ENCODE data around the gene TMEM8B.

The TMEM8B gene

GRCh38 chr9:35826071-35826701, 2.8 kb upstream of the TMEM8B start:
- Histone ChIP-seq H3K4me1 (ENCODE audit: control insufficient read depth, low read length) (peaks cover 19% of the 10 kb centered on the region), H3K9me2 (replicated peaks; ENCODE audit: control insufficient read depth, low read length) (no peaks in the 10 kb centered on the region), H3K4me2 (ENCODE audit: low read length) (peak overlapping the region; percentile 42; the same call in 1 of the 2 replicates), H3K27ac (ENCODE audit: low read depth, low read length) (no peak overlapping the region), H3K79me2 (ENCODE audit: control insufficient read depth, low read length) (no peaks in the 10 kb centered on the region), H3K36me3 (ENCODE audit: control insufficient read depth, low read length) (no peaks in the 10 kb centered on the region), H3K4me3 (ENCODE audit: low read length) (no peak overlapping the region), H3K27me3 (ENCODE audit: control insufficient read depth, low read length) (peaks cover 9% of the 10 kb centered on the region; the same call in 1 of the 2 replicates), H3K9me3 (ENCODE audit: control insufficient read depth, insufficient read depth, low read length) (no peaks in the 10 kb centered on the region), H3F3A (ENCODE audit: control insufficient read depth, insufficient read depth) (no peaks in the 10 kb centered on the region), H4K20me1 (ENCODE audit: control insufficient read depth, insufficient read depth, low read depth, low read length) (no peaks in the 10 kb centered on the region)
- TF ChIP-seq EZH2phosphoT487 (IDR thresholded peaks at IDR 0.05; ENCODE audit: borderline replicate concordance, low read length) (no peak), CTCF (IDR thresholded peaks at IDR 0.05; ENCODE audit: low read depth, low read length, poor library complexity, severe bottlenecking) (peak; percentile 95)

DNA sequence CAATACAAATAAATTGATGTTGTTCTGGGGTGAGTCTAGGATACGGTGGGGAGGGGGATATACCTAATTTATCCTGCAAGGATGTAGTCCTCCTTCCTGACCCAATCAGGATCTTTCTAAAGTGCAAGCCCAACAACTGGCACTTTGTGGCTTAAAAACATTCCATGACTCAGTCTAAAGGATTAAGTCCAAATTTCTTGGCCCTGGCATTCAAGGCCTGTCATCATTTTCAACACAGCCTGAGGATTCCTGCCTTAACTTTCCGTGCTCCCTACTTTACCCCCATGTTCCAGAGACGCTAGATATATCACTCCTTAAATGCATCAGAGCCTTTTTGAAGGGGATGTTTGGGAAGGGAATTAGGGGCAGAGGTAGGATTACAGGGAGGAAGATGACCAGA, 1.5 kb upstream of the TMEM8B start:
- no peaks in the 10 kb centered on the region for H3K9me2 ChIP-seq (replicated peaks; ENCODE audit: control insufficient read depth, low read length)
- no peaks in the 10 kb centered on the region for H3K36me3 ChIP-seq (ENCODE audit: control insufficient read depth, low read length)
- H3K27ac ChIP-seq (ENCODE audit: low read depth, low read length), result no peak overlapping the region
- H3K27me3 ChIP-seq (ENCODE audit: control insufficient read depth, low read length), result peaks cover 9% of the 10 kb centered on the region; the same call in 1 of the 2 replicates
- H3K4me2 ChIP-seq (ENCODE audit: low read length), result no peak overlapping the region
- H3K4me1 ChIP-seq (ENCODE audit: control insufficient read depth, low read length), result peaks cover 19% of the 10 kb centered on the region
- no peaks in the 10 kb centered on the region for H3F3A ChIP-seq (ENCODE audit: control insufficient read depth, insufficient read depth)
- H4K20me1 ChIP-seq (ENCODE audit: control insufficient read depth, insufficient read depth, low read depth, low read length), result no peaks in the 10 kb centered on the region
- H3K79me2 ChIP-seq (ENCODE audit: control insufficient read depth, low read length), result no peaks in the 10 kb centered on the region
- H3K4me3 ChIP-seq (ENCODE audit: low read length), result no peak overlapping the region
- H3K9me3 ChIP-seq (ENCODE audit: control insufficient read depth, insufficient read depth, low read length), result no peaks in the 10 kb centered on the region
- TF ChIP-seq CTCF (IDR thresholded peaks at IDR 0.05; ENCODE audit: low read depth, low read length, poor library complexity, severe bottlenecking) (no peak), EZH2phosphoT487 (IDR thresholded peaks at IDR 0.05; ENCODE audit: borderline replicate concordance, low read length) (no peak)

DNA sequence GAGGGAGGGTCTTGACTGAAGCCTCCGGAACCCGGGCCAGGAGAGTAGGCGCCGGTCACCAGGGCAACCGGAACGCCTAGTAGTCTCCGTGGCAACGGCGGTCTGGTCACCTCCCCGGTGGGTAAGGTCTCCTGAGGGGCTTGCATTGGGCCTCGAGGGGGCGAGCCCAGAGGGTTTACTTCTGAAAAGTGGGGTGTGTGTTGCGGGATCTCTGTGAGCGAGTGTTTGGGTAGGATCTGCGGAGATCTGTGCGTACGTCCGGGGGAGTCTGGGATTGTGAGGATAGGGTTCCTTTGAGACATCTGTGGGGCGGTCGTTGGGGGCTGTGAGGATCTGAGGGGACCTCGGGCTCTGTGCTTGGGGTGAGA, 328 bp upstream of the TMEM8B start, which contains the start of gene FAM221B:
Gene FAM221B (minus strand): TSS at position 17 of the 368 bp plus-strand sequence. CDS start 2,571 bp downstream, outside the sequence.
- no peak within 1 kb of the TSS for H3K27ac ChIP-seq (ENCODE audit: low read depth, low read length)

More for the DNA sequence above, 328 bp upstream of the TMEM8B start, which contains the start of gene FAM221B:
- Histone ChIP-seq H3K4me3 (ENCODE audit: low read length) (peak within 1 kb of the TSS; percentile 74), H3K9me2 (replicated peaks; ENCODE audit: control insufficient read depth, low read length) (no peaks in the 10 kb centered on the region), H3K79me2 (ENCODE audit: control insufficient read depth, low read length) (no peaks in the 10 kb centered on the region), H3K4me2 (ENCODE audit: low read length) (peak within 1 kb of the TSS; percentile 79), H3F3A (ENCODE audit: control insufficient read depth, insufficient read depth) (0 out of 2 replicates have a peak, but pooled peaks cover 2% of the 10 kb centered on the region), H3K27me3 (ENCODE audit: control insufficient read depth, low read length) (peaks cover 9% of the 10 kb centered on the region; the same call in 1 of the 2 replicates), H4K20me1 (ENCODE audit: control insufficient read depth, insufficient read depth, low read depth, low read length) (no peaks in the 10 kb centered on the region), H3K9me3 (ENCODE audit: control insufficient read depth, insufficient read depth, low read length) (no peaks in the 10 kb centered on the region), H3K4me1 (ENCODE audit: control insufficient read depth, low read length) (peaks cover 26% of the 10 kb centered on the region), H3K36me3 (ENCODE audit: control insufficient read depth, low read length) (no peaks in the 10 kb centered on the region)
- TF ChIP-seq CTCF (IDR thresholded peaks at IDR 0.05; ENCODE audit: low read depth, low read length, poor library complexity, severe bottlenecking) (no peak), EZH2phosphoT487 (IDR thresholded peaks at IDR 0.05; ENCODE audit: borderline replicate concordance, low read length) (no peak)

Data from DOHH2 (cell line).